OCI-LY3 (cell line): ENCODE measurements around the gene ZNF786.

ENCODE experiments used
- H2AFZ ChIP-seq: fragments of 200-600, 300-600 bp; shearing (Covaris generic); 2 replicates; pipeline ENCODE4 v1.6.0; 2014; ENCODE audit warnings: antibody characterized with exemption, low read depth, low read length
- H3K27ac ChIP-seq: fragments of 200-600, 300-600 bp; sonication (generic); 2 replicates; pipeline ENCODE4 v1.5.1; 2014; ENCODE audit warnings: mild to moderate bottlenecking, low read length, moderate library complexity, mixed read lengths
- H3K27me3 ChIP-seq: fragments of 200-600, 300-600 bp; sonication (generic); 2 replicates; pipeline ENCODE4 v1.6.1; 2014; ENCODE audit warnings: low read depth, low read length, mixed read lengths
- H3K36me3 ChIP-seq: fragments of 200-600, 300-600 bp; sonication (generic); replicated peaks from 2 replicates; pipeline ENCODE3; 2014; ENCODE audit warnings: low read depth, low read length, mixed read lengths
- H3K4me1 ChIP-seq: fragments of 300-600, 200-600 bp; sonication (generic); 2 replicates; pipeline ENCODE4 v1.6.1; 2014; ENCODE audit warnings: low read length, mixed read lengths
- H3K4me2 ChIP-seq: fragments of 200-600, 300-600 bp; sonication (generic); 2 replicates; pipeline ENCODE4 v1.6.1; 2014; ENCODE audit warnings: low read length, mixed read lengths
- H3K4me3 ChIP-seq: fragments of 300-600, 200-600 bp; sonication (generic); 2 replicates; pipeline ENCODE4 v1.5.1; 2014; ENCODE audit warnings: antibody characterized with exemption, mild to moderate bottlenecking, low read length, moderate library complexity
- H3K79me2 ChIP-seq: fragments of 300-600, 200-600 bp; shearing (Covaris generic); 2 replicates; pipeline ENCODE4 v1.6.1; 2014; ENCODE audit warnings: mild to moderate bottlenecking, low read length, mixed read lengths
- H3K9ac ChIP-seq: fragments of 300-600, 200-600 bp; shearing (Covaris generic); 2 replicates; pipeline ENCODE4 v1.6.0; 2014; ENCODE audit warnings: mild to moderate bottlenecking, low read length, moderate library complexity
- H3K9me3 ChIP-seq: fragments of 200-600, 300-600 bp; shearing (Covaris generic); 2 replicates; pipeline ENCODE4 v1.6.1; 2014; ENCODE audit warnings: low read length, mixed read lengths; ENCODE audit not compliant: insufficient read depth
- H4K20me1 ChIP-seq: fragments of 200-600, 300-600 bp; sonication (generic); 2 replicates; pipeline ENCODE4 v1.6.1; 2016; ENCODE audit warnings: low read length, mixed read lengths; ENCODE audit not compliant: insufficient read depth
- EZH2phosphoT487 ChIP-seq: fragments of 200-600 bp; shearing (Covaris generic); IDR thresholded peaks from 2 replicates; pipeline ENCODE4 v1.6.1; 2018; ENCODE audit warnings: antibody characterized with exemption, mixed run types, low read depth
- TF ChIP-seq, protein P1 (sequence below): fragments of 200-600, 300-600 bp; sonication (generic); IDR thresholded peaks from 2 replicates; pipeline ENCODE4 v1.5.1; 2014; ENCODE audit warnings: antibody characterized with exemption, low read length, low read depth

Gene ZNF786

DNA sequence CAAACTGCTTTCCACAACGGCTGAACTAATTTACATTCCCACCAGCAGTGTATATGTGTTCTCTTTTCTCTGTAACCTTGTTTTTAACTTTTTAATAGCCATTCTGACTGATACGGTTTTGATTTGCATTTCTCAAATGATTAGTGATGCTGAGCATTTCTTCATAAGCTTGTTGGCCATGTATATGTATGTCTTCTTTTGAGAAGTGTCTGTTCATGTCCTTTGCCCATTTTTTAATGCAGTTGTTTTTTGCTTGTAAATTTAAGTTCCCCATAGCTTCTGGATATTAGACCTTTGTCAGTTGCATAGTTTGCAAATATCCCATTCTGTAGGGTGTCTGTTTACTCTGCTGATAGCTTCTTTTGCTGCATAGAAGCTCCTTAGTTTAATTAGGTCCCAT is 6.1 kb downstream of the ZNF786 start:
- TF ChIP-seq EZH2phosphoT487: no peak
- TF ChIP-seq, protein P1, sequence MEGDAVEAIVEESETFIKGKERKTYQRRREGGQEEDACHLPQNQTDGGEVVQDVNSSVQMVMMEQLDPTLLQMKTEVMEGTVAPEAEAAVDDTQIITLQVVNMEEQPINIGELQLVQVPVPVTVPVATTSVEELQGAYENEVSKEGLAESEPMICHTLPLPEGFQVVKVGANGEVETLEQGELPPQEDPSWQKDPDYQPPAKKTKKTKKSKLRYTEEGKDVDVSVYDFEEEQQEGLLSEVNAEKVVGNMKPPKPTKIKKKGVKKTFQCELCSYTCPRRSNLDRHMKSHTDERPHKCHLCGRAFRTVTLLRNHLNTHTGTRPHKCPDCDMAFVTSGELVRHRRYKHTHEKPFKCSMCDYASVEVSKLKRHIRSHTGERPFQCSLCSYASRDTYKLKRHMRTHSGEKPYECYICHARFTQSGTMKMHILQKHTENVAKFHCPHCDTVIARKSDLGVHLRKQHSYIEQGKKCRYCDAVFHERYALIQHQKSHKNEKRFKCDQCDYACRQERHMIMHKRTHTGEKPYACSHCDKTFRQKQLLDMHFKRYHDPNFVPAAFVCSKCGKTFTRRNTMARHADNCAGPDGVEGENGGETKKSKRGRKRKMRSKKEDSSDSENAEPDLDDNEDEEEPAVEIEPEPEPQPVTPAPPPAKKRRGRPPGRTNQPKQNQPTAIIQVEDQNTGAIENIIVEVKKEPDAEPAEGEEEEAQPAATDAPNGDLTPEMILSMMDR: no peak
- H2AFZ ChIP-seq: no peak overlapping the region

GRCh38 chr7:149081914-149082313 is 8.6 kb downstream of the ZNF786 start:
- H3K4me1 ChIP-seq: no peaks in the 10 kb centered on the region
- TF ChIP-seq, protein P1: no peak
- no peak for TF ChIP-seq EZH2phosphoT487
- H3K4me2 ChIP-seq: no peak overlapping the region
- H3K9ac ChIP-seq: no peak overlapping the region
- H3K36me3 ChIP-seq: peaks cover 24% of the 10 kb centered on the region
- H3K9me3 ChIP-seq: peaks cover 4% of the 10 kb centered on the region; the same call in 1 of the 2 replicates
- no peaks in the 10 kb centered on the region for H3K27me3 ChIP-seq
- no peak overlapping the region for H3K27ac ChIP-seq
- H4K20me1 ChIP-seq: 0 out of 2 replicates have a peak, but pooled peaks cover 4% of the 10 kb centered on the region
- H3K79me2 ChIP-seq: peaks cover 9% of the 10 kb centered on the region
- no peak overlapping the region for H2AFZ ChIP-seq
- no peak overlapping the region for H3K4me3 ChIP-seq

More for the DNA sequence above, 6.1 kb downstream of the ZNF786 start:
- Histone ChIP-seq H3K36me3 (peaks cover 29% of the 10 kb centered on the region), H3K4me2 (no peak overlapping the region), H3K9ac (no peak overlapping the region), H3K79me2 (peaks cover 25% of the 10 kb centered on the region), H3K9me3 (peaks cover 4% of the 10 kb centered on the region; the same call in 1 of the 2 replicates), H4K20me1 (0 out of 2 replicates have a peak, but pooled peaks cover 4% of the 10 kb centered on the region), H3K4me3 (no peak overlapping the region), H3K27me3 (no peaks in the 10 kb centered on the region), H3K27ac (no peak overlapping the region), H3K4me1 (no peaks in the 10 kb centered on the region)

DNA sequence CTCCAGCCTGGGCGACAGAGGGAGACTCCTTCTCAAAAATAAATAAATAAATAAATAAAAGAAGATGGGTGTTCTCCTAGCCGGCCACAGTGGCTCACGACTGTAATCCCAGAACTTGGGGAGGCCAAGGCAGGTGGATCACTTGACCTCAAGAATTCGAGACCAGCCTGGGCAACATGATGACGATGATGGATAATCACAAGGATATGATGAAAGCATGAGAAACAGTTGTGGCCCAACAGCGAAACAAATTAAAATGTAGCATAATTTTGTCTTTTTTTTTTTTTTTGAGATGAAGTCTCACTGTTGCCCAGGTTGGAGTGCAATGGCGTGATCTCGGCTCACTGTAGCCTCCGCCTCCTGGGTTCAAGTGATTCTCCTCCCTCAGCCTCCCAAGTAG is 12.9 kb downstream of the ZNF786 start:
- Histone ChIP-seq H3K4me1 (peaks cover 10% of the 10 kb centered on the region; the same call in 1 of the 2 replicates), H3K27me3 (no peaks in the 10 kb centered on the region), H4K20me1 (0 out of 2 replicates have a peak, but pooled peaks cover 4% of the 10 kb centered on the region), H3K36me3 (peaks cover 12% of the 10 kb centered on the region), H3K9ac (no peak overlapping the region), H3K79me2 (no peaks in the 10 kb centered on the region), H3K9me3 (no peaks in the 10 kb centered on the region), H3K4me3 (no peak overlapping the region), H2AFZ (no peak overlapping the region), H3K27ac (no peak overlapping the region), H3K4me2 (no peak overlapping the region)
- TF ChIP-seq, protein P1: no peak
- no peak for TF ChIP-seq EZH2phosphoT487

DNA sequence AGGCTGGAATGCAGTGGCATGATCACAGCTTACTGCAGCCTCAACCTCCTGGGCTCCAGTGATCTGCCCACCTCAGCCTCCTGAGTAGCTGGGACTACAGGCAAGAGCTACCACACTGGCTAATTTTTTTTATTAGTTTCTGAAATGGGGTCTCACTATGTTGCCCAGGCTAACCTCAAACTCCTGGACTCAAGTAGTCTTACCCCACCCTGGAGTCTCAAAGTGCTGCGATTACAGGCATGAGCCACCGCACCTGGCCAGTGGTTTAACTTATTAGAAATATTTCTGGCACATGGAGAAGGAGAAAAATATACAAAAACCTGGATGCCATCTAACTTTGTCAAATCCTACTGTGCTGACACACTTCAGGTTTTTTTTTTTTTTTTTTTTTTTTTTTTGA is 15.2 kb downstream of the ZNF786 start:
- no peaks in the 10 kb centered on the region for H3K9me3 ChIP-seq
- peaks cover 28% of the 10 kb centered on the region for H3K36me3 ChIP-seq
- no peak overlapping the region for H2AFZ ChIP-seq
- H4K20me1 ChIP-seq: 0 out of 2 replicates have a peak, but pooled peaks cover under 1% of the 10 kb centered on the region
- no peak overlapping the region for H3K9ac ChIP-seq
- H3K27ac ChIP-seq: no peak overlapping the region
- no peak for TF ChIP-seq EZH2phosphoT487
- no peak overlapping the region for H3K4me3 ChIP-seq
- peaks cover 10% of the 10 kb centered on the region; the same call in 1 of the 2 replicates for H3K4me1 ChIP-seq
- no peak overlapping the region for H3K4me2 ChIP-seq
- H3K79me2 ChIP-seq: no peaks in the 10 kb centered on the region
- no peaks in the 10 kb centered on the region for H3K27me3 ChIP-seq
